PC-9 (cell line): ENCODE results near the gene CHKA.

ENCODE experiments used
- EZH2 ChIP-seq: fragments of 200-600 bp; sonication (generic); IDR thresholded peaks from 2 replicates; pipeline ENCODE4 v1.8.0; 2017; ENCODE audit warnings: antibody characterized with exemption, low read depth
- TF ChIP-seq, protein P1 (sequence below): fragments of 200-600 bp; sonication (generic); conservative IDR thresholded peaks from 2 replicates; pipeline ENCODE4 v1.6.1; 2017; ENCODE audit warnings: mixed run types, antibody characterized with exemption, mild to moderate bottlenecking, moderate library complexity

DNA sequence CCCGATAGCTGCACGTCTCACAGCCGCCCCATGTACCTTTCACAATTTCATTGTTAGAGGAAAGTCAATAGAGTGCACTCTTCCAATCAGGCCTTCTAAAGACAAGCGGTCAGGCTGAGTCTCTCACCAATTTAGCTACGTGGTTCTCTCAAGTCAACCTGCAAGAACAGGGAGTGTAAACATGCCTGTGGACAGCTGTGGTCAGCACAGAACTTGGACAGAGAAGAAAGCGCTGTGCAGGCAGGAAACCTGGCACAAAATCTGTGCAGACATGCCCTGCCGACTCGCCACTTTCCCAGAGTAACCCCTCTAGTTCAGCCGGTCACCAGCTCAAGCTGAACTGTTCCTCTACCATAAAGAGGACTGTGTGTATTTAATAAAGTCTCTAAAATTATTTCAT lies 39.5 kb downstream of the CHKA start:
- TF ChIP-seq, protein P1, sequence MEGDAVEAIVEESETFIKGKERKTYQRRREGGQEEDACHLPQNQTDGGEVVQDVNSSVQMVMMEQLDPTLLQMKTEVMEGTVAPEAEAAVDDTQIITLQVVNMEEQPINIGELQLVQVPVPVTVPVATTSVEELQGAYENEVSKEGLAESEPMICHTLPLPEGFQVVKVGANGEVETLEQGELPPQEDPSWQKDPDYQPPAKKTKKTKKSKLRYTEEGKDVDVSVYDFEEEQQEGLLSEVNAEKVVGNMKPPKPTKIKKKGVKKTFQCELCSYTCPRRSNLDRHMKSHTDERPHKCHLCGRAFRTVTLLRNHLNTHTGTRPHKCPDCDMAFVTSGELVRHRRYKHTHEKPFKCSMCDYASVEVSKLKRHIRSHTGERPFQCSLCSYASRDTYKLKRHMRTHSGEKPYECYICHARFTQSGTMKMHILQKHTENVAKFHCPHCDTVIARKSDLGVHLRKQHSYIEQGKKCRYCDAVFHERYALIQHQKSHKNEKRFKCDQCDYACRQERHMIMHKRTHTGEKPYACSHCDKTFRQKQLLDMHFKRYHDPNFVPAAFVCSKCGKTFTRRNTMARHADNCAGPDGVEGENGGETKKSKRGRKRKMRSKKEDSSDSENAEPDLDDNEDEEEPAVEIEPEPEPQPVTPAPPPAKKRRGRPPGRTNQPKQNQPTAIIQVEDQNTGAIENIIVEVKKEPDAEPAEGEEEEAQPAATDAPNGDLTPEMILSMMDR = no peak
- no peak for TF ChIP-seq EZH2
